ENCODE data around the gene REM2.
"Not testable (repeated sequence)": the region's sequence is repeated elsewhere in the genome, so short reads cannot be mapped to it uniquely, and the experiment has no call there.

The REM2 gene

DNA sequence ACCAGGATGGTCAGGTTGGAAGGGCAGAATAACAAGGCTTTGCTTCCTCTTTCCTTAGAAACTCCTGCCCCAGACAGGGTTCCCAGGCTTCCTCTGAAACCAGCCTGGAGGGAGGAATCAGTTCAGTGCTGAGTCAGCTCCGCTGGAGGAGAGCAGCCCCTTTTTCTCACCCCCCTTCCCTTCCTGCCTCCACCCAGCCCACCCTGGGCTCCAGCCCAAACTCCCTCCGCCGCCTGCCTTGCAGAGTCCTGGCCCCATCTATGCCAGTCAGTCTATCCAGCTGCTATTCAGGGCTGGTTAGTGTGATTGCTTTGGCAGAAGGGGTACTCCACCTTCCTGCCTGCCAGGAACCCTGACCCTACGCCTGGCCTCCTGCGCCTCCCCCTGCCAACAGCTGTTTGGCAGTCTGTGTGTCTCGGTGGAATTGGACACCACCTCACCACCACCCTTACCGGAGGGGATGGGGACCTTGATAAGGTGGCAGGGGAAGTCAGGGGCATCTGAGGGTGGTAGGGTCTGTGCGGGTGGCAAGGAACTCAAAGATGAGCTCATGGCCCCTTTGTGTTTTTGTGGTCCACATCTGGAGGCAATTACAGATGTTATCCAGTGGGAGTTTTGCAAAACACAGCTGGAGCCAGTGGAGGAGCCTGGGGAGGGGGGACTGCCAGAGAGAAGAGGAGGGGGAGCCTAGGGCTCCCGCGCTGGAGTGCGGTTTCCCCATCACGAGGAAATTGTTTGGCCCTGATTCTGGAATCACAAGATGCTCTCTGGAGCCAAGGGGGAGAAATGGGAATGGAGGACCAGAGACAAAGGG lies 34.5 kb upstream of the REM2 start:
- DNase-seq, result no peak

DNA sequence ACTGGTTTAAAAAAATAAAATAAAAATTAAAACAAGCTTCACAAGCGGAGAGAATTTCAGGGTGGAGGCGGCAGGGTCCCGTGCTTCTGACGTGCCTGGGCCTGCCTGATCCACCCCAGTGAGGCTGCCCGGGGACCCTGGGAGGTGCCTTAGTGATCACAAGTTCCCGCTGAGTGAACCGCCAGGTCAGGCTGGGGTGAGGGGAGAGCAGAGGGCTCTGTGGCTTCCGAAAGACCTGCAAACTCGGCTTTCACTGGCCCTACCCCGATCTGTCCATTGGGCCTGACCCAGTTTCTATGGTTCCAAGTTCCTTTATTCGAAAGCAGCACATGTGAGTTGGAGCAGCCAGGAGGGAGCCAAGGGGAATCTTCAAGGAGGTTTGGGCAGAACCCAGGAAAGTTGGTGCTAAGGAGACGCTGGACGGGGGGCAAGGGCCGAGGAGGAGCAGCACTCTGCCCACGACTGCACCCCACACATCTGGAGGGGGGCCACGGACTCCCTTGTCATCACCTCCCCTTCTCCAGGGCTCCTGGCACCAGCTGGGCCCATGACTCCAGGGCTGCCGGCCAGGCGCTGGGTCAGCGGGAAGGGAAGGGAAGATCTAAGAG lies 33.7 kb upstream of the REM2 start:
- no peak for DNase-seq

DNA sequence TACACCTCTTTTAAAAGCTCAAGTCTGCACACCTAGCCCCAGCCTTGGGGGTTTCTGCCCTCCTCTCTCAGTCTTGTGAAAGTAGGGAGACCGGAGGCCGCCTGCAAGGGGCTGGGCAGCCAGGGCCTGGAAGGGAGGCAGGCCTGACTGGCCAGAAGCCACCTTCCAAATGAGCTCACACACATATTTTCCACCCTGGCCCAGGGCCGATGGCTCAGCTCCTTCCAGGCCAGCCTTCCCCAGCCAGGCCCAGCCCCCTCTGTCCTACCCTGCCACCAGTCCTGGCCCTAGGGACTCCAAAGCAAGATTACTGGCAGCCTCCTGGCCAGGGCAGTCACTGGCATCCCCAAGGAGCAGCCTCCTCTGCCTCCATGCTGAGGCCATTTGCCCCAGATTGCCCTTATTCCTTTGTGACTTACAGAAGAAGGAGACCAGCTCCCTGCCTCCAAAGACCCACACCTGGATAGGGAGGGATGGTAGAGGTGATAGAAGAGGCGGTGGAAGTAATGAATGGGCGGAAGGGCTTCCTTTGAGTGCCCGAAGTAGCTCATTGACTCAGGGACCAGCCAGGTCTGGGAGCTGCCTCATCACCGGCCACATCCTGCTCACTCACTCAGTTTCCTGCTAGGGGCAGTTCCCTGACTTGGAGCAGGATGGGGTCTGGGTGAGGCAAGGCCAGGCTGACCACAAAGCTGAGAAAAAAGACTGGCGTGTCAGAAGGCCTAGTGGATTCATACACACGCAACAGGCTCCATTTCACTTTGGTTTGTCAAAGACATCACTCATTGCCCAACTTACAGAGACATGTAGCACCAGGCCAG lies 31.9 kb upstream of the REM2 start:
- no peak for DNase-seq

DNA sequence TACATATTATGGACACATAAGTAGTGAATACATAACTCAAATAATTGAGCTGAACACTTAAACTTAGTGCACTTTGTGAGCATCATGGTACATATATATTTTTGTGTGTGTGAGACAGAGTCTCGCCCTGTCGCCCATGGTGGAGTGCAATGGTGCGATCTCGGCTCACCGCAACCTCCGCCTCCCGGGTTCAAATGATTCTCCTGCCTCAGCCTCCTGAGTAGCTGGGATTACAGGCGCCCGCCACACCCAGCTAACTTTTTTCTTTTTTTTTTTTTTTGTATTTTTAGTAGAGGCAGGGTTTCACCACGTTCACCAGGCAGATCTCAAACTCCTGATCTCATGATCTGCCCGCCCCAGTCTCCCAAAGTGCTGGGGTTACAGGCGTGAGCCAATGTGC lies 30.8 kb upstream of the REM2 start:
- not testable (repeated sequence) for DNase-seq

DNA sequence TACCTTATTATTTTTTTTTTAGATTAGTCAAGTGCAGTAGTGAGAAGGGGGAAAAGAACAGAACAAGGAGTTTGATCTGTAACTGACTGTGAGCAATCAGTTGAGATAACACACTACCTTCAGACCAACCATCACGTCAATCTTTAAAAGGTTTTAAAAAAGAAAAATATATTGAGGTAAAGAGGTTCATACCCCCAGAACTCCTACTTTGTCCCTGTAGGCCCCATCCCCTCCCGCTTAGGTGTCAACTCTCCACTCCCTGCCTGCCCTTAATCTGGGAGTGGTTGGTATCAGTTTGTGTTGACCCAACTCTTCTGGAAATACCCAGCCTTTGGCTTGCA lies 30.5 kb upstream of the REM2 start:
- no peak for DNase-seq

DNA sequence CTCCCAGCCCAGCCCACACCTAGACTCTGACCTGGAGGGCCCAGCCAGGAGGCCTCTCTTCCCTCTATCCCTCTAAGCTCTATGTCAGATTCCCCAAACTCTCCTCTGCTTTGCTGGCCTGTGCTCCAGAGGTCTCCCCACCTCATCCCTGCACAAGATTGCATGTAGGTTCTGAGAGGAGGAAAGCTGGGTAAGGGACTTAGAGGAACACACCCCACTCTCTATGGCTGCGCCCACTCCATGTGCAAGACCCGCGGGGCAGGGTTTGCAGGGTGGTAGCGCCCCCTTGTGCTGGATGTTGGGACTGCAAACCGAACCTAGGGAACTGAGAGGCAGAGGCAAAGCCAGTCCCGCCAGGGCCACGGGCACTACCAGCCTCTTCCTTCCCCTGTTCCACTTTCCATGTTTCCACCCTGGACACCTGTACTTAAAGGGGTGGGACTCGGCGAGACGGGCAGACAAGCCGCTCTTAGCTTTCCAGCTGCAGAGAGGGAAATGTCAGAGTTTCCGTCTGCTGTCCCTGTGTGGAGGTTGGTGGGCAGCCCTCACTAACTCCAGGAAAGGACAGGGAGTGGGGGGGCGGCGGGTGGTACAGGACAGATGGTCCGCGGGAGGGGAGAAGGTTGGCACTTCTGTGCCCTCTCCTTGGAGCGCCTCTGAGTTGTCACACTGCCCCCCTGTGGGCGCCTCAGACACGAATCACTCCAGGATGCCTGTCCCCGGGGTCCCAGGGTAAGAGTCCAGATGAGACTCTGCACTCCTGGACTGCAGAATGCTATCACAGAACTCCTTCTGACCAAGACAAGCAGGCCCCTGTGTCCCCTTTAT lies 29.9 kb upstream of the REM2 start:
- DNase-seq, result peak; percentile 64

DNA sequence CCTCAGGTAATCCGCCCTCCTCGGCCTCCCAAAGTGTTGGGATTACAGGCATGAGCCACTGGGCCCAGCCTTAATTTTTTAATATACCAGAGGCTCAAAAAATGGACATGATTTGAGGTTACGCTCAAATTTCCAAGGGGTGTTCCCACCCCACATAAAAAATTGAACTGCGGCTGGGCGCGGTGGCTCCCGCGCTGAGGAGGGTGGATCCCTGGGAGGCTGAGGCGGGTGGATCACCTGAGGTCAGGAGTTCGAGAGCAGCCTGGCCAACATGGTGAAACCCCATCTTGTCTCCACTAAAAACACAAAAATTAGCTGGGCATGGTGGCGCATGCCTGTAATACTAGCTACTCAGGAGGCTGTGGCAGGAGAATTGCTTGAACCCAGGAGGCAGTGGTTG lies 28.7 kb upstream of the REM2 start:
- not testable (repeated sequence) for DNase-seq

DNA sequence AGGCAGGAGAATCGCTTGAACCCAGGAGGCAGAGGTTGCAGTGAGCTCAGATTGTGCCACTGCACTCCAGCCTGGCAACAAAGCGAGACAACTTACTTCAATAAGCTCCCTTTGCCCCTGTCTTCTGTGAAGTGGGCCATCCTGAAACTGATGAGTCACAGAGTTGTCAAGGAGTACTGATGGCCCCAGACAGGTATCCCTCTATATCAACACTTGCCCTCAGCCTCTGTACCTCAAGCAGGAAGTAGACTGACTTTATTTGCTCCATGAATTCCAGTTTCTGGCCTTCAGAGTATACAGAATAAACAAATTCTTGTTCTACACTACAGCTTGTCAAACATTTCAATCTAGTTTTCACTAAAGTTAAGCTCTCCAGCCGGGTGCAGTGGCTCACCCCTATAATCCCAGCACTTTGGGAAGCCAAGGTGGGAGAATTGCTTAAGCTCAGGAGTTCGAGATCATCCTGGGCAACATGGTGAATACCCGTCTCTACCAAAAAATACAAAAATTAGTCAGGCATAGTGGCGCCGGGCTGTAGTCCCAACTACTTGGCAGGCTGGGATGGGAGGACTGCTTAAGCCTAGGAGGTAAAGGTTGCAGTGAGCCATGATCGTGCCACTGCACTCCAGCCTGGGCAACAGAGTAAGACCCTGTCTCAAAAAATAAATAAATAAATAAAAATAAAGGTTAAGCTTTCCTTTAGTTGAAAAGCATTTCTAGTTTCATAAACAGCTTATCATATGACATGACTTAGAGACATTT lies 27.9 kb upstream of the REM2 start:
- DNase-seq, result no peak

DNA sequence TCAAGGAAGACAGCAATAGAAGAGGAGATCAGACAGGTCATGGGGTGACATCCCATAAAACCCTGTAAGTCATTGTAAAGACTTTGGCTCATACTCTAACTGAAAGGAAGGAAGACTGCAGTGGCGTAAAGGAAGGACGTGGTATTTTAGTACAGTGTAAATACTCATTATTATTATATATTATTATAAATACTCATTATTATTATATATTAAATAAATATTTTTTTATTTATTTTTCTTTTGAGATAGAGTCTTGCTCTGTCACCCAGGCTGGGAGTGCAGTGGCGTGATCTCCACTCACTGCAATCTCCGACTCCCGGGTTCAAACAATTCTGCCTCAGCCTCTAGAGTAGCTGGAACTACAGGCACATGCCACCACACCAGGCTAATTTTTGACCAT lies 26.6 kb upstream of the REM2 start:
- no peak for DNase-seq

DNA sequence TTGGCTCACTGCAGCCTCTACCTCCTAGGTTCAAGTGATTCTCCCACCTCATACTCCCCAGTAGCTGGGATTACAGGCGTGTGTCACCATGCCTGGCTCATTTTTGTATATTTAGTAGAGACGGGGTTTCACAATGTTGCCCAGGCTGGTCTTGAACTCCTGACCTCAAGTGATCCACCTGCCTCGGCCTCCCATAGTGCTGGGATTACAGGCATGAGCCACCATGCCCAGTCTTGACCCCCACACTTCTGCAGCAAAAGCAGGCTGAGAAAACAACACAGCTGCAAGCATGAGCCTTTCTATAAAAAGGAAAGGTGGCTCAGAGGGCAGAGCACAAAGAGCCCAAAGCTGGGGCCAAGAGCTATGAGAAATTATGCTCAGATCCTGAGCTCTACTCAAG lies 22.6 kb upstream of the REM2 start:
- not testable (repeated sequence) for DNase-seq

DNA sequence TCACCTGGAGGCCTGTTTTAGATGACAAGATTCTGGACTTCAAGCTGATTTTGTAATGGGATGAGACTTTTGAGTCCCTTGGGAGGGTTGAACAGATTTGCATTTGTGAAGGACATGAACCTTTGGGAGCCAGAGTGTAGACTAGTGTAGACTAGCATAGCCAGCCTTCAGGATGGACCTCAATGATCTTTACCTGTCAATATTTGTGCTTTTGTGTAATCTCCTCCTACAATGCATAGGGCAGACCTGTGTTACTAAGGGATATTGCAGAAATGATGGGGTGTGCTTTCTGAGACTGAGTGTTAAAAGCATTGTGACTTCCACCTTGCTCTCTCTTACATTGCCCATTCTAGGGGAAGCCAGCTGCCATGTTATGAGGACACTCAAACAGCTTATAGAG lies 21.4 kb upstream of the REM2 start:
- DNase-seq, result no peak

DNA sequence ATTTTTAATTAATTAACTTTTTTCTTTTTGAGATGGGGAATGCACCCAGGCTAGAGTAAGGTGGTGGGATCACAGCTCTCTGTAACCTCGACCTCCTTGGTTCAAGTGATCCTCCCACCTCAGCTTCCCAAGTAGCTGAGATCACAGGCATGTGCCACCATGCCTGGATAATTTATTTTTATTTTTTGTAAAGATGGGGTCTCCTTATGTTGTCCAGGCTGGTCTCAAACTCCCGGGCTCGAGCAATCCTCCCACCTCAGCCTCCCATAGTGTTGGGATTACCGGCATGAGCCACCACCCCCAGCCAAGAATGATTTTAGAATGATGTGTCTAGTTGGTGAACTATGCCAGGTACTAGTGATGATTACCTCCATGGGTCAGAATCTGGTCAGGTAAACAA lies 18.0 kb upstream of the REM2 start:
- DNase-seq, result no peak

DNA sequence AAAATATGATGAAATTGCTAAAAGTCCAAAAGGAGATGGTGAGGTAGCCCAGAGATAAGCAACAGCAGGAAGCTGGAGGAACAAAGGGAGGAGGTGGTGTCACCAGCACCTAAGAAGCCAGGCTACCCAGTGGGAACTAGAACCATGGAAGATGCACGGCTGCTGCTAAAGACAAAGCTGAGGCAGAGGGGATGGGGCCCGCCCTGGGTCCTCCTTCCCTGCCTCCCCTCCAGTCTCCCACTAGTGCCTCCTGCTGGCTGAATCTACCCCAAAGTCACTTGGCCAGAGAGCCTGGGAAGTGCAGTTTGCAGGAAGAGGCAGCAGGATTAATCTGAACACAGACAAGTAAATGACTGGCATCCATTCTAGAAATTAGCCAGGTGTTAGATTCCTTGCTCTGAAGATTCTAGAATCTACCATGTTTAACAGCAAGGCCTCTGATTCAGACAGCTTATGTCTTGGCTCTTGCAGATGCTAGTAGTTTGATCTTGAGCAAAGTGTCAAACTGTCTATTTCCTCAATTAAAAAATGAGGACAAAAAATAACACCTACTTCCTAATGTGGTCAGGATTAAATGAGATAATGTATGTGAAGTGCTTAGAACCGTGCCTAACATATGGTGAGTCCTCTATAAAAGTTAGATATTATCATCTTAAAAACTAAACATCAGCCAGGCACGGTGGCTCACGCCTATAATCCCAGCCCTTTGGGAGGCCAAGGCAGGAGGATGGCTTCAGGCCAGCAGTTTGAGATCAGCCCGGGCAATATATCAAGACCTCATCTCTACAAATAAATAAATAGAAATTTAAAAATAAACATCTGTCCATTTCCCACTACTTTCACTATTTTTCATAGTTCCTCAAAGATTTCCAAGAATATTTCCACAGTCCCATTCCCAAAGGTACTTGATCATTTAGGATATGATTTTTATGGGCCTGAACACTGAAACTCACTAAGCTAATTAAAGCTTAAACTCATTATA lies 17.3 kb upstream of the REM2 start:
- DNase-seq, result no peak

DNA sequence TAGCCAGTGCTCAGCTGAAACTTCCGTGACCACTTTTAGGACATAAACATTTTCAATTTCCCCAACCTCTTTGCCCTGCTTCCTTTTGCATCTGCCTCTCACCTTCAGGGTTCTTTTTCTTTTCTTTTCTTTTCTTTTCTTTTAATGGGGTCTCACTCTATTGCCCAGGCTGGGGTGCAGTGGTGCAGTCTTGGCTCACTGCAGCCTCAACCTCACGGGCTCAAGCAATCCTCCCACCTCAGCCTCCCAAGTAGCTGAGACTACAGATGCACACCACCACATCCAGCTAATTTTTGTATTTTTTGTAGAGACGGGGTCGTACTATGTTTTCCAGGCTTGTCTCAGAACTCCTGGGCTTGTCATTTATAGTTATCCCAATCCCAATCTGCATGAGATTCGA lies 16.1 kb upstream of the REM2 start:
- no peak for DNase-seq

DNA sequence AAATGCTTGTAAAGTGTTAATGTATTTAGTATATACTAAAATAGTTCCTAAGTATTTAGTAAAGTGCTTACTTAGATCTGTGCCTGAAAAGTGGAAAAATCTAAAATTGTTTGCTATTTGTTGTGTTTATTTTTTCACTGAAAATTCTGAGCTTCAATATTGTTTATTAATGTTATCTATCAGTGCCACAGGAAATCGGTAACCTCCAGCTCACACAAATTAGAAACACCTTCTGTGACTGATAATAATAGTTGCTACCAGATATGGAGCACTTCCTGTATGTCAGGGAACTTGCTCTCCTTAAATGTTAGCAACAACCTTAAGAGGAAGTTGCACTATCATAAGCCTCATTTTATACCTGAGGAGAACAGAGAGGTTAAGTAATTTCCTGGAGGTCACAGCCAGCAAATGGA lies 12.2 kb upstream of the REM2 start:
- no peak for DNase-seq

DNA sequence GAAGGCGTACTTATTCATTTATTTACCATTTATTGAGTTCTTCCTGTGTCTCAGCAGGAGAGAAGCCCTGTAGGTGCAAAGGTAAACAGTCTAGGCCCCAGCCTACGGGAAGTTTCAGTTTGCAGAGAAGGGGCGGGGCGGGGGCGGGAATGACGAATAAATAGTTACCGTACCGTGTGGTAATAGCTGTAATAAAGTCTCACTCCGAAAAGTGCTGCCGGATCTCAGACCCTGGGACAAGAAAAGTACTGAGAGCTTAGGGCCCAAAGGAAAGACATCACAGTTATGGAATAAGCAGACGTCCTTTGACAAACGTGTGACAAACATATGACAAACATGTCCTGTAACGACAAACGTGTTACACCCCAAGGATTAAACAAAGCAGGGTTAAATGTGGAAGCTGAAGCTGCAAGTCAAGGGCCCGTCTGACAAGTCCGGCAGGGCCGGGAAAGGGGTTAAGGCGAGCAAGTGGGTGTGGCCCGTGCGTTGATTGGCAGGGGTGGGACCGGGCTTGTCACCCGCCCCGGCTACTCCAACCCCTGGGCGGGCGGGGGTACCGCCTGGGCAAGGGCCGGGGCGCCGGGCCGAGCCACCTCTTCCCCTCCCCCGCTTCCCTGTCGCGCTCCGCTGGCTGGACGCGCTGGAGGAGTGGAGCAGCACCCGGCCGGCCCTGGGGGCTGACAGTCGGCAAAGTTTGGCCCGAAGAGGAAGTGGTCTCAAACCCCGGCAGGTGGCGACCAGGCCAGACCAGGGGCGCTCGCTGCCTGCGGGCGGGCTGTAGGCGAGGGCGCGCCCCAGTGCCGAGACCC lies 11.6 kb upstream of the REM2 start, which contains the start of gene LRP10:
LRP10 (plus strand) TSS at position 517 of the 809 bp plus-strand sequence. CDS start 564 bp downstream, outside the sequence.
- peak; percentile 36 for DNase-seq

DNA sequence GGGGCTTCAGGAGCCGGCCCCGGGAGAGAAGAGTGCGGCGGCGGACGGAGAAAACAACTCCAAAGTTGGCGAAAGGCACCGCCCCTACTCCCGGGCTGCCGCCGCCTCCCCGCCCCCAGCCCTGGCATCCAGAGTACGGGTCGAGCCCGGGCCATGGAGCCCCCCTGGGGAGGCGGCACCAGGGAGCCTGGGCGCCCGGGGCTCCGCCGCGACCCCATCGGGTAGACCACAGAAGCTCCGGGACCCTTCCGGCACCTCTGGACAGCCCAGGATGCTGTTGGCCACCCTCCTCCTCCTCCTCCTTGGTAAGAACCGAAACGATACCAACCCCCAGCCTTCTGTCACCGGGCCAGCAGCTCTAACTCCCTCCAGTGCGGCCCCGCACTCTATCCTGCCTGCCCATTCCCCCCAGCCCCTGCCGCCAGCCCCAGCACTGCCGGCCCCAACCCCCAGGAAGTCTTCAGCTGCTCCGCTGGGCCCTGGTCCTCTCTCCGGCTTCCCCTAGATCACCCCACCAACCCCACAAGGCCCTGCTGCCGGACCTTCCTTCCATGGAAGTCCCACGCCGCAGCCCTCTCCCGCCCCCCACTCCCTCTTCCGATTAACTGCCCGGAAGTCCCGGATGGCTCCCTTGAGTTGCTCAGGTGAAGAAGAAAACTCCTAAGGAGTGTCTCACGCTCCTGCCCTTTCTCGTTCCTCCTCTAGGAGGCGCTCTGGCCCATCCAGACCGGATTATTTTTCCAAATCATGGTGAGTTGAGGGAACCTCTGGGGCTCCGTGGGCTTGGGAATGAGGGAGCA lies 10.8 kb upstream of the REM2 start:
- peak; percentile 56 for DNase-seq

DNA sequence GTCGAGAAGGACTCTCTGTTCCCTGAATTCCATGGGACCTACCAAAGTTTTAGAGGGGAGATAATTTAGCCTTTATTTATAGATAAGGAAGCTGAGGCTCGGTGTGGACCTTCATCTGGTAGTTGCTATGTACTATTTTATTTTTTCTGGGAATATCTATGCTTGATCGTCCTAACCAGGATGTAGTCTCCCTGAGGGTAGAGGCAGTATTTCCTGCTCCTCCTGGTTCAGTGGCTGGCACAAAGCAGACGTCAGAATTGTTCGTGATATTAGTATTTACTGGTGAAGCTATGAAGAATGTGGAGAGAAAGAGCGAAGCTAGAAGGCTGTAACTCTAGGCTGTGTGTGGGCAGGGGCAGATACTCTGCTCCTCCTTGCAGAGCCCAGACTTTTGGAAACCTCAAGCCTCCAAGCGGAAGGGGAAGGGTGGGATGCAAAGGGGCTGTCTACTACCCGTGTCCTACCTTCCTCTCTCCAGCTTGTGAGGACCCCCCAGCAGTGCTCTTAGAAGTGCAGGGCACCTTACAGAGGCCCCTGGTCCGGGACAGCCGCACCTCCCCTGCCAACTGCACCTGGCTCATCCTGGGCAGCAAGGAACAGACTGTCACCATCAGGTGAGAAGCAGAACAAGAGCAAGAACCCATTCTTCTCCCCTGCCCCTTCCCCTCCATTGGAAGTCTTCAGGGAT lies 10.0 kb upstream of the REM2 start:
- no peak for DNase-seq

All from NCI-H1048 (cell line).